ENCODE results near the gene EFTUD2. TPM values are rescaled to one million over a fixed set of nuclear protein-coding genes. Genes with fewer than 3 reads are reported as not detected.

EFTUD2 gene
- total RNA-seq, 1 experiment from 2014 or later = 162 TPM

GRCh38 chr17:44920565-44920940, 21.3 kb upstream of the EFTUD2 start:
- DNase-seq (ENCODE audit: low spot score) = peak; percentile 9
- no peak overlapping the region for H3K27ac Mint-ChIP-seq
- 0 out of 2 replicates have a peak, but pooled peaks have one; percentile 0 for TF ChIP-seq GTF2I (CRISPR knock-in tag; conservative IDR thresholded peaks at IDR 0.05)
- no peak for TF ChIP-seq NR1H2 (CRISPR knock-in tag; IDR thresholded peaks at IDR 0.05)
- no peak for TF ChIP-seq ZNF121 (CRISPR knock-in tag; IDR thresholded peaks at IDR 0.05)
- no peak for TF ChIP-seq SOX15 (CRISPR knock-in tag; IDR thresholded peaks at IDR 0.05)
- no peak for TF ChIP-seq GABPB1 (CRISPR knock-in tag; IDR thresholded peaks at IDR 0.05)

DNA sequence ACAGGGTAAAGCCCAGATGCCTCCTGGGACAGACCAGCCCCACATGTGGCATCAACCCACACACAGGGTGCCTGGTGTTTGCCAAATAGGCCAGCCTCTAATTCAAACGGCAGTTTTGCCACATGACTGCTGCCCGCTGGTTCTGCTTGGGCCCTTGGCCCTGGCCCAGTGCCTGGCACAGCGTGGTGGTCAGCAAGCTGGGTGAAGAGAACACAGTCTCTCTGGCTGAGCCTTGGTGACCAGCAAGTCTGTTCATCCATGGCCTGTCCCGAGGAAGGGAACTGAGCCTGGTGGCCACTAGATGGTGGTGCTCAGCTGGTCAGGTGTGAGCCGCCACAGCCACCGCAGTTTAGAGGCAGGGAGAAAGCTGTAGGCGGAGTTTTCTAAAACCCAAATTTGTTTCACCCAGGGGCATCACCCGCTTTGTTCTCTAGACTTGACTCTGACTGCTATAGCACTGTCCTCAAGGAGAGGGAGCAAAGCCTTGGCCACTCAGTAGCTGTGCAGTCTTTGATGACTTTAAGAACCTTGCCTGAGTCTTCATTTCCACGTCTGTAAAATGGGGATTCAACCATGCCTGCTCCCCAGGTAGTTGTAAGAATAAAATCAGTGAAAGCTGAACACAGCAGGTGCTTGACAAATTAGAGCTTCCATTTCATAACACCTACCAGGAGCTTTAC, 20.8 kb upstream of the EFTUD2 start:
- peak; percentile 81 for DNase-seq (ENCODE audit: low spot score)
- H3K27me3 Mint-ChIP-seq (ENCODE audit: low read depth) = peaks cover under 1% of the 10 kb centered on the region; the same call in 1 of the 2 replicates
- ATAC-seq = peak; percentile 84
- TF ChIP-seq, protein P1, sequence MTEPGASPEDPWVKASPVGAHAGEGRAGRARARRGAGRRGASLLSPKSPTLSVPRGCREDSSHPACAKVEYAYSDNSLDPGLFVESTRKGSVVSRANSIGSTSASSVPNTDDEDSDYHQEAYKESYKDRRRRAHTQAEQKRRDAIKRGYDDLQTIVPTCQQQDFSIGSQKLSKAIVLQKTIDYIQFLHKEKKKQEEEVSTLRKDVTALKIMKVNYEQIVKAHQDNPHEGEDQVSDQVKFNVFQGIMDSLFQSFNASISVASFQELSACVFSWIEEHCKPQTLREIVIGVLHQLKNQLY (CRISPR knock-in tag; IDR thresholded peaks at IDR 0.05) = no peak
- TF ChIP-seq MYBL2 (CRISPR knock-in tag; IDR thresholded peaks at IDR 0.05) = no peak
- TF ChIP-seq NFYB (CRISPR knock-in tag; conservative IDR thresholded peaks at IDR 0.05; ENCODE audit: low read depth) = no peak
- no peak for TF ChIP-seq ERG (CRISPR knock-in tag; IDR thresholded peaks at IDR 0.05)
- 0 out of 2 replicates have a peak, but pooled peaks have one; percentile 26 for TF ChIP-seq GTF2I (CRISPR knock-in tag; conservative IDR thresholded peaks at IDR 0.05)
- no peak for TF ChIP-seq NFE2L1 (CRISPR knock-in tag; IDR thresholded peaks at IDR 0.05)
- TF ChIP-seq, protein P2, sequence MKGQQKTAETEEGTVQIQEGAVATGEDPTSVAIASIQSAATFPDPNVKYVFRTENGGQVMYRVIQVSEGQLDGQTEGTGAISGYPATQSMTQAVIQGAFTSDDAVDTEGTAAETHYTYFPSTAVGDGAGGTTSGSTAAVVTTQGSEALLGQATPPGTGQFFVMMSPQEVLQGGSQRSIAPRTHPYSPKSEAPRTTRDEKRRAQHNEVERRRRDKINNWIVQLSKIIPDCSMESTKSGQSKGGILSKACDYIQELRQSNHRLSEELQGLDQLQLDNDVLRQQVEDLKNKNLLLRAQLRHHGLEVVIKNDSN (CRISPR knock-in tag; IDR thresholded peaks at IDR 0.05) = no peak
- no peaks in the 10 kb centered on the region for H3K9me3 Mint-ChIP-seq
- peak overlapping the region; percentile 32; the same call in 1 of the 2 replicates for H3K27ac Mint-ChIP-seq
- H3K4me1 Mint-ChIP-seq = peaks cover 20% of the 10 kb centered on the region
- ChIA-PET POLR2A (interaction anchor here (0.8 to 1.0 kb wide), 3 partner anchors 9 to 98 kb away, joined by 3 to 4 read pairs (median 4); no protein-coding TSS in a partner anchor), CTCF (interaction anchor here (0.5 to 7.1 kb wide), 58 partner anchors 9 to 698 kb away, joined by 3 to 177 read pairs (median 6); partner anchors contain the start of genes ACBD4, C1QL1, EFTUD2 and KIF18B)
- H3K4me3 Mint-ChIP-seq = no peak overlapping the region
- no peaks in the 10 kb centered on the region for H3K36me3 Mint-ChIP-seq

More at GRCh38 chr17:44920565-44920940, 21.3 kb upstream of the EFTUD2 start:
- Mint-ChIP-seq H3K27me3 (ENCODE audit: low read depth) (no peaks in the 10 kb centered on the region), H3K36me3 (peaks cover 1% of the 10 kb centered on the region), H3K4me1 (peaks cover 20% of the 10 kb centered on the region), H3K9me3 (no peaks in the 10 kb centered on the region), H3K4me3 (no peak overlapping the region)
- ChIA-PET POLR2A (interaction anchor here (0.6 to 1.0 kb wide), 5 partner anchors 10 to 98 kb away, joined by 3 to 4 read pairs (median 3); partner anchors contain the start of gene HIGD1B), CTCF (interaction anchor here (0.6 to 7.1 kb wide), 57 partner anchors 9 to 699 kb away, joined by 3 to 177 read pairs (median 6); partner anchors contain the start of genes ACBD4, C1QL1, EFTUD2 and KIF18B)
- no peak for ATAC-seq

GRCh38 chr17:44919411-44919810, 20.2 kb upstream of the EFTUD2 start:
- peak; percentile 1 for DNase-seq (ENCODE audit: low spot score)
- H3K9me3 Mint-ChIP-seq = no peaks in the 10 kb centered on the region
- no peak overlapping the region for H3K4me3 Mint-ChIP-seq
- POLR2A ChIA-PET = no interaction called here
- ATAC-seq = no peak
- H3K27me3 Mint-ChIP-seq (ENCODE audit: low read depth) = peaks cover 2% of the 10 kb centered on the region
- no peak for TF ChIP-seq PRRX2 (CRISPR knock-in tag; IDR thresholded peaks at IDR 0.05)
- no peak for TF ChIP-seq AR (CRISPR knock-in tag; IDR thresholded peaks at IDR 0.05)
- TF ChIP-seq, protein P3, sequence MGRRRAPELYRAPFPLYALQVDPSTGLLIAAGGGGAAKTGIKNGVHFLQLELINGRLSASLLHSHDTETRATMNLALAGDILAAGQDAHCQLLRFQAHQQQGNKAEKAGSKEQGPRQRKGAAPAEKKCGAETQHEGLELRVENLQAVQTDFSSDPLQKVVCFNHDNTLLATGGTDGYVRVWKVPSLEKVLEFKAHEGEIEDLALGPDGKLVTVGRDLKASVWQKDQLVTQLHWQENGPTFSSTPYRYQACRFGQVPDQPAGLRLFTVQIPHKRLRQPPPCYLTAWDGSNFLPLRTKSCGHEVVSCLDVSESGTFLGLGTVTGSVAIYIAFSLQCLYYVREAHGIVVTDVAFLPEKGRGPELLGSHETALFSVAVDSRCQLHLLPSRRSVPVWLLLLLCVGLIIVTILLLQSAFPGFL (CRISPR knock-in tag; IDR thresholded peaks at IDR 0.05; ENCODE audit: borderline replicate concordance) = no peak
- TF ChIP-seq TCF7 (CRISPR knock-in tag; IDR thresholded peaks at IDR 0.05; ENCODE audit: low read depth) = no peak
- TF ChIP-seq, protein P4, sequence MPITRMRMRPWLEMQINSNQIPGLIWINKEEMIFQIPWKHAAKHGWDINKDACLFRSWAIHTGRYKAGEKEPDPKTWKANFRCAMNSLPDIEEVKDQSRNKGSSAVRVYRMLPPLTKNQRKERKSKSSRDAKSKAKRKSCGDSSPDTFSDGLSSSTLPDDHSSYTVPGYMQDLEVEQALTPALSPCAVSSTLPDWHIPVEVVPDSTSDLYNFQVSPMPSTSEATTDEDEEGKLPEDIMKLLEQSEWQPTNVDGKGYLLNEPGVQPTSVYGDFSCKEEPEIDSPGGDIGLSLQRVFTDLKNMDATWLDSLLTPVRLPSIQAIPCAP (CRISPR knock-in tag; IDR thresholded peaks at IDR 0.05) = no peak
- TF ChIP-seq, protein P2 (CRISPR knock-in tag; IDR thresholded peaks at IDR 0.05) = no peak
- TF ChIP-seq, protein P5, sequence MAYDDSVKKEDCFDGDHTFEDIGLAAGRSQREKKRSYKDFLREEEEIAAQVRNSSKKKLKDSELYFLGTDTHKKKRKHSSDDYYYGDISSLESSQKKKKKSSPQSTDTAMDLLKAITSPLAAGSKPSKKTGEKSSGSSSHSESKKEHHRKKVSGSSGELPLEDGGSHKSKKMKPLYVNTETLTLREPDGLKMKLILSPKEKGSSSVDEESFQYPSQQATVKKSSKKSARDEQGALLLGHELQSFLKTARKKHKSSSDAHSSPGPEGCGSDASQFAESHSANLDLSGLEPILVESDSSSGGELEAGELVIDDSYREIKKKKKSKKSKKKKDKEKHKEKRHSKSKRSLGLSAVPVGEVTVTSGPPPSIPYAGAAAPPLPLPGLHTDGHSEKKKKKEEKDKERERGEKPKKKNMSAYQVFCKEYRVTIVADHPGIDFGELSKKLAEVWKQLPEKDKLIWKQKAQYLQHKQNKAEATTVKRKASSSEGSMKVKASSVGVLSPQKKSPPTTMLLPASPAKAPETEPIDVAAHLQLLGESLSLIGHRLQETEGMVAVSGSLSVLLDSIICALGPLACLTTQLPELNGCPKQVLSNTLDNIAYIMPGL (CRISPR knock-in tag; IDR thresholded peaks at IDR 0.05) = no peak
- TF ChIP-seq JUN (CRISPR knock-in tag; IDR thresholded peaks at IDR 0.05) = no peak
- H3K4me1 Mint-ChIP-seq = peaks cover 20% of the 10 kb centered on the region
- no peaks in the 10 kb centered on the region for H3K36me3 Mint-ChIP-seq
- no peak overlapping the region; the same call in 1 of the 2 replicates for H3K27ac Mint-ChIP-seq
- CTCF ChIA-PET = interaction anchor here (0.5 to 7.1 kb wide), 38 partner anchors 8 to 698 kb away, joined by 3 to 177 read pairs (median 7); partner anchors contain the start of genes ACBD4, C1QL1, EFTUD2 and KIF18B

Measured in WTC11 (cell line).